Urinary bladder (tissue), 4 donors: ENCODE measurements around the gene CXADR. TPM values are rescaled to one million over a fixed set of nuclear protein-coding genes. Genes with fewer than 3 reads are reported as not detected.
"Not testable (repeated sequence)": the region's sequence is repeated elsewhere in the genome, so short reads cannot be mapped to it uniquely, and the experiment has no call there.

Experiments used
- DNase-seq: peaks from one replicate; pipeline ENCODE4 v3.0.0-alpha.2; 2015; ENCODE audit errors: extremely low spot score
- H3K27ac ChIP-seq: one replicate; pipeline ENCODE4 v1.5.1; 2013; ENCODE audit warnings: low read depth, mild to moderate bottlenecking, moderate library complexity
- H3K36me3 ChIP-seq: one replicate; pipeline ENCODE4 v1.6.1; 2013; ENCODE audit warnings: mild to moderate bottlenecking, moderate library complexity; ENCODE audit not compliant: insufficient read depth
- H3K4me1 ChIP-seq: one replicate; pipeline ENCODE4 v1.6.1; 2013; ENCODE audit warnings: mild to moderate bottlenecking, moderate library complexity; ENCODE audit not compliant: insufficient read depth
- H3K4me3 ChIP-seq: one replicate; pipeline ENCODE4 v1.5.1; 2013; ENCODE audit warnings: low read depth, low read length
- WGBS: extraction: QIAGEN DNeasy Blood & Tissue Kit; methylation state at CpG from one replicate; pipeline ENCODE4 v1.1.7; 2013; 5-methylcytosine and 5-hydroxymethylcytosine counted together
- polyA plus RNA-seq: library from polyadenylated mRNA; stranded (reverse); fragments of 200-250 nt; gene quantifications from one replicate; pipeline ENCODE4 v1.2.3, GENCODE V29; 2013
- total RNA-seq: library from RNA; depleted of rRNA; stranded (reverse); fragments of >200 nt; gene quantifications from one replicate; pipeline ENCODE4 v1.2.3, GENCODE V29; 2014
- donor health status: healthy with polysubstance abuse.
- donor health status: healthy.

CXADR gene
- total and polyA plus RNA-seq, 2 donors: 4.8 to 44.2 TPM

DNA sequence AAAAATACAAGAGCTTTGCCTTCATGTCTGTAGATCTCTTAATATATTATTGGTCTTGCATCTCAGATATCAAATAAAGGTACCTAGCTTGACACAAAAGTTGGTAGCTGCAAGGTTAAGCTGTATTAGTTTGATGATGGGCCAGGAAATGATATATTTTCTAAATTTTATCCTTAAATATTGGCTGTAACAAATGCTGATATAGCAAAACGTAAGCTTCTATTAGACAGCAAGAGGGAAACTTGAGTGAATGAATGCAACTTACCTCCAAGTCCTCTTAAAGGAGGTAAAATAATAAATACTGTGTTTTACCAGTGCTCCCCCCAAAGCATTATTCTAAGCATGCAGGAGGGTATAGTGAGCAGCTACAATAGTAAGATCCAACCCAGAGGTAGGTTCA, 4.2 kb downstream of the CXADR start:
- 97% methylated on average over 1 of the region's 1 CpG for WGBS
- H3K4me3 ChIP-seq, DNase-seq, H3K36me3 ChIP-seq, H3K27ac ChIP-seq, H3K4me1 ChIP-seq: not testable (repeated sequence)

DNA sequence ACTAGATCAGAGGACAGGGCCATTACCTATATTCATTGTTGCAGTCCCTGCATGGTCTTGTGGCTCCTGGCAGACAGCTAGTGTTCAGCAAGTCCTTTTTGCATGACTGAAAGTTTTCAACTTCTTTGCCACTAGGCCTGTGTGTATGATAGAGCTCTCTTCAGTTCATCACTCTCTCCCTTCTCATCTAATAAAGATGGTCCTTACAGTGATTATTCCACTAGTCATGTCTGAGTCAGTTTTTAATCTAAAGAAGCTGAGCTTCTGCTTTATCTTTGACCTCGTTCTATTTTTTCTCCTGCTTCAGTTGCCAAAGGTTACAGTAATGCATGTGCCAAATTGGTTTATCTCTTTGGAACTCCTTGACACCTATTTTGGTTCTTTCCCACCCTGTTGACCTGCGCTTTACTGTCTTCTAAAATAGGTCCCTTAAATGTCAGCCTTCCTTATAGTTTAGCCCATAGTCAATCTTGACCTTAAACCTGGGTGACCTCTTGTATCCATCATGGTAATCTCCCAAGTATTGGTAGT, 6.4 kb downstream of the CXADR start:
- whole genome bisulfite sequencing: 81% methylated on average over 2 of the region's 2 CpGs
- no peaks in the 10 kb centered on the region for H3K36me3 ChIP-seq
- H3K4me1 ChIP-seq: no peaks in the 10 kb centered on the region
- no peak overlapping the region for H3K27ac ChIP-seq
- no peak for DNase-seq
- no peak overlapping the region for H3K4me3 ChIP-seq

DNA sequence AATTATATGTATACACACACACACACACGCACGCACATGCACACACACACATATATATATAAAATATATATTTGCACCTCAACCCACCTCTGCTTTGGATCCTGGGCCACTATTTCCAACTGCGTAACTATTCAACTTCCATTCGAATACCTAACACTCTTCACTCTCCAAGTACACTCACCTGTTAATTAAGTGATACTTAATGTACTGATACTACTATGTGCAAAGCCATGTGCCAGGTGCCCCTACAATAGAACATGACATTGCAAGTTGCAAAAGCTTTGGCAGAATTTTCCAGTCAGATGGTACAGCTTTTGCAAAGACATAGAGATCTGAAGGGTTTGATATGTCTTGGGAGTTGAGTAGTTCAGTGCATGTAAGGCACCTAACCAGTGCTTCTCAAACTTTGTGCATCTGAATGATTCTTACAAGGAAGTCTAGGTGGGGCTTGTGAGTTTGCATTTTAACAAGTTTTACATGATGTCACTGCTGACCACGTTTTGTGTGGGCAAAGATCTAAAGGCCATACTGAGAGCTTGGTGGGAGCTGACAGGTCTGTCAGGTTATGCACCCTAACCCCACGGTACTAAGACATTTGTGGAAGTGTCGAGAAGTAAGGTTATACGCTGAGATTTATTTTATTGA, 7.2 kb downstream of the CXADR start:
- WGBS: 84% methylated on average over 8 of the region's 8 CpGs
- no peak overlapping the region for H3K27ac ChIP-seq
- no peak for DNase-seq
- no peak overlapping the region for H3K4me3 ChIP-seq
- H3K4me1 ChIP-seq: no peaks in the 10 kb centered on the region
- H3K36me3 ChIP-seq: no peaks in the 10 kb centered on the region

DNA sequence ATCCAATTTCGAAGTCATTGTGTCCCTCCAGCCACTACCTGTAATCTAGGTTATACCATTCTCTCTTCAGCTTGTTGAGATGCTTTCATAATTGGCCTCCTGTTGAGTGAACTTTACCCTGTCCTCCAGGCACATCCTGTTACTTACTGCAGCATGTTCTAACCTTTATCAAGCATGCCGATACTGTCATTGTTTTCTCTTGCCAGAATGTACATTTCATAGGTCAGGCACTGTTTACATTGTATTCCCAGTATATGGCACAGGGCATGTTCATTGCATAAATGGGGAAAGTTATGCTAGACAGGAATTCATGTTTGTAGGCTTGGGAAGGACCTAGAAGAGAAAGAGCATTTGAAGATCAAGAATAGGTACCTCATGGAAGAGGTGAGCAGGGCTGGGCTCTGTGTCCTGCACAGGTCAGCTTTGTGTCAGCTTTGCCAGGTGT, 10.2 kb downstream of the CXADR start:
- Histone ChIP-seq H3K27ac (no peak overlapping the region), H3K4me1 (no peaks in the 10 kb centered on the region), H3K4me3 (no peak overlapping the region), H3K36me3 (no peaks in the 10 kb centered on the region)
- no peak for DNase-seq
- whole genome bisulfite sequencing: 77% methylated on average over 2 of the region's 2 CpGs

DNA sequence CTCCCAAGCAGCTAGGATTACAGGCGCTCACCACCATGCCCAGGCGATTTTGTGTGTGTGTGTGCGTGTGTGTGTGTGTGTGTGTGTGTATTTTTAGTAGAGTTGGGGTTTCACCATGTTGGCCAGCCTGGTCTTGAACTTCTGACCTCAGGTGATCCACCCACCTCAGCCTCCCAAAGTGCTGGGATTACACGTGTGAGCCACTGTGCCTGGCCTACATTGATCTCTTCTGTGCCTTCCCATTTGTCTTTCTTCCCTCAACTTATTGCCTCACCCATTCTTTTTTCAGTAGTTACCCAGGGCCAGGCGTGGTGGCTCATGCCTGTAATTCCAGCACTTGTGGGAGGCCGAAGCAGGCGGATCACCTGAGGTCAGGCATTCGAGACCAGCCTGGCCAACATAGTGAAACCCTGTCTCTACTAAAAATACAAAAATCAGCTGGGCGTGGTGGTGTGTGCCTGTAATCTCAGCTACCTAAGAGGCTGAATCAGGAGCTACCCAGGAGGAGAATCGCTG, 11.2 kb downstream of the CXADR start:
- H3K27ac ChIP-seq, H3K36me3 ChIP-seq, H3K4me3 ChIP-seq, H3K4me1 ChIP-seq, DNase-seq: not testable (repeated sequence)
- WGBS: 93% methylated on average over 10 of the region's 10 CpGs

DNA sequence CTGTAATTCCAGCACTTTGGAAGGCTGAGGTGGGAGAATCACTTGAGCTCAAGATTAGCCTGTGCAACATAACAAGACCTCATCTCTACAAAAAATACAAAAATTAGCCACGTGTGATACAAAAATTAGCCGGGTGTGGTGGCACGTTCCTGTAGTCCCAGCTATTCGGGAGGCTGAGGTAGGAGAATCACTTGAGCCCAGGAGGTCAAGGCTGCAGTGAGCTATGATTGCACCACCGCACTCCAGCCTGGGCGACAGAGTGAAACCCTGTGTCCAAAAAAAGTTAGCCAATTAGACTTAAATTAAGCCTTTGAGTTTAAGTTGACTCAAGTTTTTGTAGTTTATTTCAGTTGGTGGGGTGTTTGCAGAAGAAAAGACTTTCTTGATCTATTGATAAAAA, 11.8 kb downstream of the CXADR start:
- WGBS: 96% methylated on average over 6 of the region's 6 CpGs
- no peak for DNase-seq
- no peaks in the 10 kb centered on the region for H3K4me1 ChIP-seq
- no peak overlapping the region for H3K4me3 ChIP-seq
- no peak overlapping the region for H3K27ac ChIP-seq
- H3K36me3 ChIP-seq: no peaks in the 10 kb centered on the region

DNA sequence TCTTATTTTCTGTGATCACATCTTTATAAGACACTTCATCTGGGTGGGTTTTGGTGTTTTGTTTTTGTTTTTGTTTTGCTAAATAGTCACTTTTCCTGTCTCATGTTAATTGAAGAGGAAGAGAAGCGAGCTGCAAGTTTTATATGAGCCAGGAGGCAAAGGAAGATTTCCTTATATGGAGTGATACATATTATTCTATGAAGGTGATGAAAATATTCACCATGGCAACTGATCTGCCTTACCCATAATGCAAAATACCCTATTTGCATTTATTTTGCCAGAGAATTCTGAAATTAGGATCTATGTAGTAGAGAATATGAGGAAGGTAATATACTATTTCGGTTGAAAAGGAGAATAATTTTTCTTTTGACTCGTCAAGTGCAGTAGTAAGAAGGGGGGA, 13.9 kb downstream of the CXADR start:
- Histone ChIP-seq H3K27ac (no peak overlapping the region), H3K4me1 (no peaks in the 10 kb centered on the region), H3K36me3 (no peaks in the 10 kb centered on the region), H3K4me3 (no peak overlapping the region)
- no peak for DNase-seq
- WGBS: 79% methylated on average over 3 of the region's 3 CpGs

DNA sequence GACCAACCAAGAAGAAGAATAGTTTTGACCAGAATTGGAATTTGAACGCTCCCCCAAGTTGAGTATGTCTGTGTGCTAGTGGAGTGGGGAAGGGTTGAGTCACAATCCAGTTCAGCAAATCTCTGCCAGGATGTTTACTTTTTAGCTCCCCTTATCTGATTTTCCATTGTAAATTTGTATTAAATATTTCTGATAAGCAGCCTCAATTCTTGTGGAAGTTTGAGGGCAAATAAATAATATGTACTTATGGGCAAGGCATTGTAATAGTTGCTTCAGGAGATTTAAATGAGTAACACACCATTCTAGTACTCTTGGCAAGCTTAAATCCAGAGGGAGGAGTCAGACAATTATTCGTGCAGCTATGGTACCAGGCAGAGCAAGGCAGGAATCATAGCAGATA, 14.4 kb downstream of the CXADR start:
- H3K36me3 ChIP-seq: no peaks in the 10 kb centered on the region
- no peak overlapping the region for H3K27ac ChIP-seq
- 32% methylated on average over 2 of the region's 2 CpGs for whole genome bisulfite sequencing
- no peak overlapping the region for H3K4me3 ChIP-seq
- H3K4me1 ChIP-seq: no peaks in the 10 kb centered on the region
- no peak for DNase-seq

DNA sequence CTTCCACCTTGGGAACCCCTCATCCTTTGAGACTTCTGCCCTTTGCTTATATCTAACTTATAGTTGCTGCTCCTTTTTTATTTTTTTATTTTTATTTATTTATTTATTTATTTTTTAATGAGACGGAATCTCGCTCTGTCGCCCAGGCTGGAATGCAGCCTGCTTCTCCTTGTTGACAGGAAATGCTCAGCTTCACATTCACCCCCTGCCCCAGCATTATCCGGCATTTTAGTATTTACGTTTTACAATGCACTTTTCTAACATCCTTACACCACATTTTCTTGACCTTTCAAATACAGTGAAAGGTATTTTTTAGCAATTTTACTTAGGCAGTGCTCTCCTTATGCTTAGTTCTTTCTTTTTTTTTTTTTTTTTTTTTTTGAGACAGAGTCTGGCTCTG, 14.9 kb downstream of the CXADR start:
- Histone ChIP-seq H3K36me3 (no peaks in the 10 kb centered on the region), H3K4me3 (no peak overlapping the region), H3K27ac (no peak overlapping the region), H3K4me1 (no peaks in the 10 kb centered on the region)
- no peak for DNase-seq
- 50% methylated on average over 5 of the region's 5 CpGs for WGBS

DNA sequence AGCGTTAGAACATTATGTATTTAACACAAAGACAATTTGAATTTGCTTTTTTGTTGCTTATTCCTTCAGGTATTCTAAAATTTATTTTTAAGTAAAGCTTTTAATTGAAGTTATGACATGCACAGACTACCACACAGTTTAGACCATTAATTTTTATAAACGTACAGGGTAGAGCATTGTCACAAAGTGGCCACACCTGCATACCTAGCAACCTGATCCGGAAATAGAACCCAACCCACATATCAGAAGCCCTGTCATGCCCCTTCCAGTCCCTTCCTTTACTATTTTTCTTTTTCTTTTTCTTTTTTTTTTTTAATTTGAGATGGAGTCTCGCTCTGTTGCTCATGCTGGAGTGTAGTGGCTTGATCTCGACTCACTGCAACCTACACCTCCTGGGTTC, 16.8 kb downstream of the CXADR start:
- Histone ChIP-seq H3K27ac (no peak overlapping the region), H3K36me3 (no peaks in the 10 kb centered on the region), H3K4me3 (no peak overlapping the region), H3K4me1 (no peaks in the 10 kb centered on the region)
- WGBS: 90% methylated on average over 5 of the region's 5 CpGs
- DNase-seq: no peak

DNA sequence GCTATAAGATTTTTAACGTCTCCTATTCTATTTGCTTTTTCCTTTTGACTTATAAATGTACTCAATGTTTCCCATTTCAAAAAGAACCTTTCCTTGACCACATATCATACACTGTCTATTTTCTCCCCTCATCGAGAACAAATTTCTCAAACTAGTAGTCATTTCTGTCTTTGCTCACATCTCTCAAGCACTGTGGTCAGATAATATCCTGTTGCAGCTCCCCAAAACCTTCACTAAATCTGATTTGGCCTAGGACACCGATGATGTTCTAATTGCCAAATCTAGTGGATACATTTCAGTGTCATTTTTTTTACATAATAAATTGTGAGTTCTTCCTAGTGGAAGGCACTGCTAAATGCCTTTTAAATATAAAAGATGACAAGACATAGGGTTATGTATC, 19.4 kb downstream of the CXADR start:
- H3K4me3 ChIP-seq: no peak overlapping the region
- H3K4me1 ChIP-seq: no peaks in the 10 kb centered on the region
- H3K36me3 ChIP-seq: no peaks in the 10 kb centered on the region
- H3K27ac ChIP-seq: no peak overlapping the region
- 74% methylated on average over 3 of the region's 3 CpGs for WGBS
- DNase-seq: no peak

DNA sequence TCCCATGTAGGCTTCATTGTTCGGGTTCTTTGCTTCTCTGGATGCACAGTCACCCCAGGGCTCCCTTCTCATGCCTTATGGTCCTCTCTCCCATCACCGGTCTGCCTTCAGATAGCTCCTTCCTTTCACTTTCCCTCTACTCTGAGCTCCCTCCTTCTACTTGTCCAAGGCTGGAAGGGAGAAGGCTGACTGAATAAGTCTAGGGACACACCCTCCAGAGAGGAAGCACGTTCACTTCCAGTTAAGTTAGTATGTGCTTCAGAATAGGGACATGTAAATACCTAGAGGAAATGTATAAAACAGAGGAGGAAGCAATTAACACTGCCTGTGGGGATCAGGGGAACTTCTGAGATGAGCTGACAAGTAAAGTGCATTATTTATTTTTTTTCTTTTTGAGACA, 23.5 kb downstream of the CXADR start:
- Histone ChIP-seq H3K4me1 (no peaks in the 10 kb centered on the region), H3K27ac (no peak overlapping the region), H3K36me3 (no peaks in the 10 kb centered on the region), H3K4me3 (no peak overlapping the region)
- no peak for DNase-seq
- WGBS: 71% methylated on average over 3 of the region's 3 CpGs

DNA sequence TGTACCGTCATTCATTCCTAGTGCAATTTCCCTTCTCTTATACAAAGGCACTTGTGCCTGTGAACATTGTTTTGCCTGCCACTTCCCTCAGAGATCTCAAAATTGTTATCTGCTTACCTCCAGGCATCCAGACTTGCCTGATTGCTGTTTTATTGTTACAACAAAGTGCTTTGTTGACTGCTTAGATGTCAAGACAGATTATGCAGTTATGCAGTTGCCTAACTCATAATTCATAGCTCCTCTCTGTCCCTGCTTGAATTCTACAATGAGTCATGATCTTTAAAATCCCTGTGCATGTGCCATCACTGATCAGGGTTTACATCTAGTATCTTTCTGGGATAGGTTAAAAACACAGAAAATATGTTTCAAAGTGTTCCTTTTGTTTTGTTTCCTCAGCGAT, 24.5 kb downstream of the CXADR start:
- Histone ChIP-seq H3K4me1 (no peaks in the 10 kb centered on the region), H3K27ac (no peak overlapping the region), H3K4me3 (no peak overlapping the region), H3K36me3 (no peaks in the 10 kb centered on the region)
- DNase-seq: no peak
- 71% methylated on average over 2 of the region's 2 CpGs for WGBS

DNA sequence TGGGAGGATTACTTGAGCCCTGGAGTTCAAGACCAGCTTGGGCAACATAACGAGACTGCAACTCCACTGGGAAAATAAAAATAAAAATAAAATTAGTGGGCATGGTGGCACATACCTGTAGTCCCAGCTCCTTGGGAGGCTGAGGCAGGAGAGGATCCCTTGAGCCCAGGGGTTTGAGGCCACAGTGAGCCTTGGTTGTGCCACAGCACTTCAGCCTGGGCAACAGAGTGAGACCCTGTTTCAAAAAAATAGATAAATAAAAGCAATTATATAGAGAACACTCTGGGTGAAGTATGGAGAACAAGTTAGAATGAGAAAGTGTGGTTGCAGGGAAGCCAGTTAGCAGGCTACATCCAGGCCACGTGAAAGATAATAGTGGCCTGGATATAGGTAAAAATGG, 25.7 kb downstream of the CXADR start:
- Histone ChIP-seq H3K36me3 (no peaks in the 10 kb centered on the region), H3K4me1 (no peaks in the 10 kb centered on the region), H3K4me3 (no peak overlapping the region), H3K27ac (no peak overlapping the region)
- DNase-seq: no peak
- 82% methylated on average over 2 of the region's 2 CpGs for WGBS
